HTR-8/SVneo (cell line): ENCODE data around the gene NTRK3.

Experiments used
- DNase-seq: peaks from one replicate; pipeline ENCODE4 v3.0.0; 2011; ENCODE audit warnings: low spot score, mixed read lengths; ENCODE audit not compliant: insufficient read length
- FAIRE-seq: peaks from 2 replicates; lab custom pipeline; 2011; peaks lifted over from hg19 to GRCh38; lab: Jason Lieb, UNC

The NTRK3 gene

GRCh38 chr15:87817553-87817952 is 439.0 kb downstream of the NTRK3 start:
- FAIRE-seq (no peak), DNase-seq (no peak)

DNA sequence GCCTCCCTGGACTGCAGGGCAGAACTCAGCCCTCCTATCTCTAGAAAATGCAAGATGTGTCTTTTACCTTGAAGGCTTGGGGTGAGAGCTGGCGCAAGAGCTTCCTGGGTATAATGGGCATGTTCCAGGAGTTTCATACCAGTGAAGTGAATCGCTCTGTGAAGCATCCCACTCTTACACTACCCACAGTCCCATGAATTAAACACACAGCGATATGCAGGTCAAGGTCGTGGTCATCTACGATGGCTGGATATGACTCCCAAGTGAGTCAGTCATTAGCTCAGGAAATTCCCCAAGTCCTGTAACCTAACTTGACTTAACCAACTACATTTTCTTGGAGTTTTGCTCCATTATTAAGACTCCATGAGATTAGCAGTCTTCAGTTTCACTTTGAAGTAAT is 439.7 kb downstream of the NTRK3 start:
- DNase-seq (peak; percentile 55), FAIRE-seq (peak; percentile 83)

- no peak for FAIRE-seq
Observed at GRCh38 chr15:87816016-87816415, 440.5 kb downstream of the NTRK3 start.

More at GRCh38 chr15:87816016-87816415, 440.5 kb downstream of the NTRK3 start:
- no peak for DNase-seq
